Cardiac septum (tissue), 1 donor: ENCODE measurements around the gene CBX3. TPM values are rescaled to one million over a fixed set of nuclear protein-coding genes. Genes with fewer than 3 reads are reported as not detected.
"Not testable (repeated sequence)": the region's sequence is repeated elsewhere in the genome, so short reads cannot be mapped to it uniquely, and the experiment has no call there.

Experiments used
- DNase-seq: peaks from one replicate; pipeline ENCODE4 v3.0.0-alpha.2; 2020; ENCODE audit warnings: low spot score
- intact Hi-C: fragments of 100-400 bp; cut with DNase I; formaldehyde crosslinking; loops from one replicate; pipeline ENCODE4 v1.14.0; 2022
- total RNA-seq: library from RNA; stranded (reverse); fragmentation: NEBNext Ultra II Directional; extraction: Animal tissue kit (Norgen Biotek cat#: 25700); gene quantifications from one replicate; pipeline ENCODE4 v1.2.1, GENCODE V29; 2021
- donor health status: DM: no; HTN: no; CAD: no.

Gene CBX3
- total RNA-seq, 1 donor from 2014 or later = 66.8 TPM

GRCh38 chr7:26185844-26186180 is 15.7 kb upstream of the CBX3 start:
- no peak for DNase-seq
- intact Hi-C loops = no loop called here

- DNase-seq = no peak
- intact Hi-C loops = no loop called here
Measured at GRCh38 chr7:26186364-26187311, 14.9 kb upstream of the CBX3 start.

- no peak for DNase-seq
Measured at GRCh38 chr7:26187380-26188205, 14.0 kb upstream of the CBX3 start.

GRCh38 chr7:26188206-26188956 is 13.2 kb upstream of the CBX3 start:
- intact Hi-C loops = no loop called here
- no peak for DNase-seq

More at GRCh38 chr7:26187380-26188205, 14.0 kb upstream of the CBX3 start:
- intact Hi-C loops = no loop called here

GRCh38 chr7:26188957-26189541 is 12.5 kb upstream of the CBX3 start:
- intact Hi-C loops = no loop called here
- DNase-seq = no peak

- intact Hi-C loops = no loop called here
- no peak for DNase-seq
Measured at GRCh38 chr7:26189697-26190096, 11.8 kb upstream of the CBX3 start.

- DNase-seq = no peak
- intact Hi-C loops = no loop called here
Measured at GRCh38 chr7:26190417-26190869, 11.1 kb upstream of the CBX3 start.

- no peak for DNase-seq
- intact Hi-C loops = no loop called here
Measured at GRCh38 chr7:26191233-26191973, 10.1 kb upstream of the CBX3 start.

- no peak for DNase-seq
- intact Hi-C loops = no loop called here
Measured at GRCh38 chr7:26191974-26192479, 9.5 kb upstream of the CBX3 start.

- intact Hi-C loops = no loop called here
- DNase-seq = no peak
Measured at GRCh38 chr7:26192485-26193087, 9.0 kb upstream of the CBX3 start.

- intact Hi-C loops = no loop called here
- no peak for DNase-seq
Measured at GRCh38 chr7:26193432-26194207, 7.9 kb upstream of the CBX3 start.

- intact Hi-C loops, DNase-seq: not testable (repeated sequence)
Measured at GRCh38 chr7:26194764-26195163, 6.8 kb upstream of the CBX3 start.

- intact Hi-C loops = no loop called here
Measured at GRCh38 chr7:26195182-26195581, 6.4 kb upstream of the CBX3 start.

GRCh38 chr7:26195867-26196657 is 5.5 kb upstream of the CBX3 start:
- intact Hi-C loops = no loop called here
- DNase-seq = no peak

More at GRCh38 chr7:26195182-26195581, 6.4 kb upstream of the CBX3 start:
- DNase-seq = no peak

GRCh38 chr7:26197153-26198115 is 4.1 kb upstream of the CBX3 start:
- intact Hi-C loops = no loop called here
- no peak for DNase-seq
